ENCODE results near the gene MYH3.

MYH3 gene

GRCh38 chr17:10648956-10649355 is 8.2 kb downstream of the MYH3 start:
- DNase-seq (ENCODE audit: low spot score), result no peak

DNA sequence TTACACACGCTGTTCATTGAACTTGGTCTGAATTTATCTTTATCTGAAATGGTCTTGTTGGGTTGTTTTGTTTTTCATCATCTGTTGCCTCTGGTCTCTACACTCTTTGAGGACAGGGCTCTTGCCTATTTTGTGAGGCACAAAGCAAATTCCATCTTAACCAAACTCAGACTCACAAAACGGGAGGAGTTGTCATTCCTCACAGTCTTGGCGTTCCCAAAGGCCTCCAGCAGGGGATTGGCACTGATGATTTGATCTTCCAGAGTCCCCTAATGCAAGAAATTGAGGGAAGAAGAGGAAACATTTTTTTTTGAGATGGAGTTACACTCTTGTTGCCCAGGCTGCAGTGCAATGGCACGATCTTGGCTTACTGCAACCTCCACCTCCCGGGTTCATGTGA is 8.7 kb downstream of the MYH3 start:
- DNase-seq (ENCODE audit: low spot score), result no peak

DNA sequence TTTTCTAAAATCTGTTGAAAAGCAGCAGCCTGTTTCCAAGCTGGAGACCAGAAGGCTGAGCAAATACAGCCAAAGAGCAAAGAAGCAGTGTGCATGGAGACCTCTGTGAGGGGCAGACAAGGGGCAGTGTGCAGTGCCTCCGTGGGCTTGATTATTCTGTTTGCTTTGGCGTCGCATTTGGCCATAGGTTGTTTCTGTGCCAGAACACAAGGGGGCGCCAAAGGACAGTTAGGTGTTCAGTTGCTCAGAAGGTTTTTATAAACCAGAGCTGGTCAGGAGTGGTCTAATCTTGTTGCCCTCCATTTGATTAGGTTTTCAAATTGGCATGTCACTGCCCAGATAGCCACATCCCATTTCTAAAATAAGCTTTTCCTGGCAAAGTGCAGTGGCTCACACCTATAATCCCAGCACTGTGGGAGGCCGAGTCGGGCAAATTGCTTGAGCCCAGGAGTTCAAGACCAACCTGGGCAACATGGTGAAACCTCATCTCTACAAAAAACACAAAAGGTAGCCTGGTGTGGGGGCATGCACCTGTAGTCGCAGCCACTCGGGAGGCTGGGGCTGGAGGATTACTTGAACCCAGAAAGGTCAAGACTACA is 10.6 kb downstream of the MYH3 start:
- peak; percentile 47 for DNase-seq (ENCODE audit: low spot score)

DNA sequence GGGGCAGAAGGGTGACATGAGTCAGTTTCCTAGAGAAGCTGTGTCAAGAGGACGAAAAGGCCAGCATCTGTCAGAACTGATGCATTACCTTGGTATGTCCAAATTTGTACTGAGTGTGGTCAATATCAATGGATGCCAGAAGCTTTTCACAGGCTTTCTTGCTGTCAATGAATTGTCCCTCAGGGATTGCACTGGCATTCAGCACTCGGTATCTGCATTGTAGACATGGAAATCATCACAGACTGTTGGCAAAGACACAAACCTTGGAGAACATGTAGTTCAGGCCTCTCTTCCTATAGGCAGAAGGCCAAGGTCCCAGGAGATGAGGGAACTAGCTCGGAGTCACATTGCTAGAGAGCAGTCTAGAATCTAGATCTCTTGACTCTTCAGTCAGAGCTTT is 16.6 kb downstream of the MYH3 start:
- no peak for DNase-seq (ENCODE audit: low spot score)

DNA sequence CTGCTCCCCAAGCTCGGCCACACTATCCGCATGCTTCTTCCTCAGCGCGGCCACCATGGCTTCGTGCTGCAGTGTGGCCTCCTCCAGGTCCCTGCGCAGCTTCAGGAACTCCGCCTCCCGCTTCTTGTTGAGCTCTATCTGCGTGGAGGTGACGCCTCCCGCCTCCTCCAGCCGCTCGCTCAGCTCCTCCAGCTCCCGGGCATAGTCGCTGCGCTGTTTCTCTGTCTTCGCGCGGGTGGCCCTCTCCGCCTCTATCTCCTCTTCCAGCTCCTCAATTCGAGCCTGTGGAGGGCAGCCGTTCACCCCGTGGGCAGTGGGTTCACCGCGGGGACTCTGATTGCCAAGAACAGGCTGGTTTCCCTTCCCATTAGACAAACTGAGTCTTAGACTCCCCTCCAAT is 19.0 kb downstream of the MYH3 start:
- no peak for DNase-seq (ENCODE audit: low spot score)

GRCh38 chr17:10635290-10635689 is 21.8 kb downstream of the MYH3 start:
- DNase-seq (ENCODE audit: low spot score), result no peak

DNA sequence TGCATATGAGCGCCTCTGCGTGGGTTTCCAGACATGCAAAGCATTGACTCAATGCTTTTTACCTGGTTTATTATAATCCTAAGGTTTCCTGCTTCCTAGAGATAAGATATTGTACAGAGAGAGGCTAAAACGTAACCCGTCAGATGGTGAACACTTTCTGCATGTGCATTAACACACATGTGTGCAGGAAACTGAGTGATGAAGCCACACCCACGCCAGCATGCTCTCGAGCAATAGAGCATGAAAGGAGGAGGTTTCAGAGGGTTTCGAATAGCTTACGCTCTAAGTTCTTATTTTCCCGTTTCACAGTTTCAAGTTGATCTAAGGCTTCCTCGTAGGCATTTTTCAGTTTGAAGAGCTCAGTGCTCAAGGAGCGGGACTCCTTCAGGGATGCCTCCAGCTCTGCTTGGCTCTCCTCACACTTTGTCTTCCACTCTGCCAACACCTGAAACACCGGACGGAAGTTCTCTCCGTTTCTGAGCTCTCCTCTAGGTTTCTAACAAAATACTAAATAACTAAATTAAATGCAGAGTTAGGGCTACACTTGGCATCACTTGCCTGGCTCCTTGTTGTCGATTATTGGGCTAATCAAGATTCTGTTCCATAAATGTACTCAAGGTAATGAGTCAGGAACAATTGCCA is 23.2 kb downstream of the MYH3 start:
- no peak for DNase-seq (ENCODE audit: low spot score)

GRCh38 chr17:10631701-10632100 is 25.4 kb downstream of the MYH3 start:
- no peak for DNase-seq (ENCODE audit: low spot score)

DNA sequence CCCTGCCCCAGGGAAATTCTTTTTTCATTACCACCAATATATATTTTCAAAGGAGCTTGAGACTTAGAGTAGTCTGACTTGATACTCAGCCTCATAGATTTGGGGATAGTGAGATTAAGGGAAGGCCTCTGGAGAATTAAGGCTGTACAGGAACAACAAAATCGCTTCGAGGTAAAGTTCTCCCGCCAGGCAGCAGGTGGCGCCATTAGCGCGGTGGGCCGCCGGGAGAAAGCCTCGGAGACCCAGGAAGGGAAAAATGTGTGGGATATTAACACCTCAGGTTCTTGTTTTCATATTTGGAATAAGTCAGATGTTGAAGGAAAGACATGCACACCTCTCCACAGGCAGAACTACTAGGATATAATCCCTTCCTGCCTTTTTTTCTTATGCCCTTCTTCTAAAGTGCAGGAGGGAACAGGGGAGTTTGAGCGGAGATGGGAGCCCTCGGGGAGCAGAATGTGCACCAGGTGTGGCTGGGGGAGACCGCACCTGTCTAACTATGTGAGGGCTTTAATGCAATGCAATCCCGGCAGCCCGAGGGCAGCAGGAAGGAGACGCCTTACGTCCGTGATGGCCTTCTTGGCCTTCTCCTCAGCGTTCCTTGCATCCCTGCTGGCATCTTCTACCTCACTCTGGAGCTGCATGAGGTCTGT is 25.9 kb downstream of the MYH3 start:
- no peak for DNase-seq (ENCODE audit: low spot score)

DNA sequence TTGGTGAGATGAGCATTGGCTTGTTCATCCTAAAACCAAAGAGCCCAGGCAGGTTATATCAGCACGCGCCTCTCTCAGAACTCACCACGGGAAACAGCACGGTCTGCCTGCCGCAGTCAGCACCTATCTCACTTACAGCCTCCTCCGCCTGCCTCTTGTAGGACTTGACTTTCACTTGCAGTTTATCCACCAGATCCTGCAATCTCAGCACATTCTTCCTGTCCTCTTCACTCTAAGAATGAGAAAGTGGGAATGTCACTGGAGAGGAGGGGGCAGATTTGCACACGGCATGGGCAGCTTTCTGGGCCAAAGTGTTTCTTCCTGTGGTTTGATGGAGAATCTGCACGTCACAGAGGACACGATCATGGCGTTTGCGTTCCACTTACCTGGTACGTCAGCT is 27.4 kb downstream of the MYH3 start:
- DNase-seq (ENCODE audit: low spot score), result no peak

- DNase-seq (ENCODE audit: low spot score), result no peak
Measured at GRCh38 chr17:10628756-10629155, 28.4 kb downstream of the MYH3 start.

GRCh38 chr17:10626390-10626789 is 30.7 kb downstream of the MYH3 start:
- no peak for DNase-seq (ENCODE audit: low spot score)

- DNase-seq (ENCODE audit: low spot score), result no peak
Measured at GRCh38 chr17:10624969-10625368, 32.1 kb downstream of the MYH3 start.

GRCh38 chr17:10623737-10624338 is 33.3 kb downstream of the MYH3 start:
- DNase-seq (ENCODE audit: low spot score), result no peak

GRCh38 chr17:10622617-10623485 is 34.3 kb downstream of the MYH3 start:
- no peak for DNase-seq (ENCODE audit: low spot score)

DNA sequence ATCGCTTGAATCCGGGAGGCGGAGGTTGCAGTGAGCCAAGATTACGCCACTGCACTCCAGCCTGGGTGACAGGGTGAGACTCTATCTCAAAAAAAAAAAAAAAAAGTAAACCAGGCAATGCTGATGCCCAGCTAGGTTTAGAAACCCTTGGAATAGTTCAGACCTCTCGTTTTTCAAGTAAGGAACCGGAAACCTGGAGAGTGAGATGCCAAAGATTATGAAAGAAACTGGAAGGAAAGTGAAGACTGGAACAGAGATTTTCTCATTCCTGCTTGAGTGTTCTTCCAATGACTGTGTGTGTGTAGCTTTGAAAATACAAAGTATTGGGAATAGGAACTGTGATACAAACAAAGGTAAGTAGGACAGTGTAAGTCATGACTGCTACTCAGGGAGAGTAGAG is 35.7 kb downstream of the MYH3 start:
- DNase-seq (ENCODE audit: low spot score), result no peak

DNA sequence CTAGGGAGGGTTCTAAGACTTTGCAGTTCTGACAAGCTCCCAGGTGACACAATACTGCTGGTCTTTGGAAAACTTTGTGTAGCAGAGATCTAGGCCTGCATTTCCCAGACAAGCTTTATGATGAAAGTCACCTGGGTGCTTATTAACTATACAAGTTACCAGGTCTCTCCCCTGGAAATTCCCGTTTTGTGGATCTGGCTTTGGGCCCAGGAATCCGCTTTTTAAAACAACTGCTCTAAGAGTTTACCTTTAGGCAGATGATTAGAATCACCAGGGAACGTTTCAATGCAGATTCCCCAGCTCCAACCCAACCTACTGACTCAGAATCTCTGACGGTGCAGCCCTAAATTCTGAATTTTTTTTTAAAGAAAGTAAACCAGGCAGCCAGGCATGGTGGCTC is 36.3 kb downstream of the MYH3 start:
- DNase-seq (ENCODE audit: low spot score), result no peak

DNA sequence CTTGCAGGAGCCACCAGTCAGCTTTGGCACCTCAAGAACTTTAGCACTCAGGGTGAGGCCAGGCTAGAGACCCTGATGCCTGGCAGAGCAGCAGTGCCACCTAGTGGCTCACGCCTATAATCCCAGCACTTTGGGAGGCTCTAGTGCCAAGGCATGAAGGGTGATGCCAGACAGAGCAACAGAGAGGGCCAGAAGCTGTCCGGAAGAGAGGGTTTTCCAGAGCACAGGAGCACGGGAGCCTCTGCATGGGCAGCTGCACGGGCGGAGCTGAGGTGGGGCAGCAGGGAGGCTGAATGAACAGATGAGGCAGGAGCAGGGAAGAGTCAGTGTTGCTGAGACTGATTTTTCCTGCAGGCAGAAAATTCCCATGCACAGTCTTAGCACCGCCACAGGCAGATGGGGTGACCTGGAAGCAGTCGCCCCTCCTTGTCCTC is 38.9 kb downstream of the MYH3 start:
- peak; percentile 60 for DNase-seq (ENCODE audit: low spot score)

DNA sequence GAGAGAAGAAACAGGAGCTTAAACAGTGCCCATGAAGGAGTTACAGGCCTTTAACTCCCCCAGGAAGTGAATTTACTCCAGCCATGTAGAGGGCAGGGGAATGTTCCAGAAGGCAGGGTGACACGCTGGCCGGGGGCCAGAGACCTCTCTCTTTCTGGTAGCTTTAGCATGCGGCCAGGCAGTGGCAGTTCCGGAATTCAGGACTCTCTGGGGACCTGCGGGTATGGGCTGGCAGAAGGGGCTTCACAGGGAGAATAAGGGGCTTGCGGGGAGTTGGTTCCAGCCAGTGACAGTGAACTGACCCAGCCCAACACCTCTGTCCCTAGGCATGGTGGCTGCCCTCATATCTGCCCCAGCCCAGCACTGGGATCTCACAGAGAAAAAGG is 40.0 kb downstream of the MYH3 start:
- no peak for DNase-seq (ENCODE audit: low spot score)

- peak; percentile 33 for DNase-seq (ENCODE audit: low spot score)
Measured at GRCh38 chr17:10616502-10617119, 40.5 kb downstream of the MYH3 start.

- DNase-seq (ENCODE audit: low spot score), result peak; percentile 26
Measured at GRCh38 chr17:10614536-10615155, 42.5 kb downstream of the MYH3 start.

All from globus pallidus (tissue), 1 donor.